Astrocyte (in vitro differentiated cells and primary cell): ENCODE measurements around the gene ZRANB1. TPM values are rescaled to one million over a fixed set of nuclear protein-coding genes. Genes with fewer than 3 reads are reported as not detected.

Experiments used
- DNase-seq: peaks from one replicate; pipeline ENCODE4 v3.0.0-alpha.2; 2010; ENCODE audit warnings: low read depth
- FAIRE-seq: peaks from 2 replicates; lab custom pipeline; 2011; peaks lifted over from hg19 to GRCh38; lab: Jason Lieb, UNC
- H2AFZ ChIP-seq: 2 replicates; pipeline ENCODE4 v1.6.0; 2012; ENCODE audit warnings: low read depth, low read length, inconsistent platforms
- H3K27ac ChIP-seq: 2 replicates; pipeline ENCODE4 v1.5.1; 2011; ENCODE audit warnings: low read depth, low read length, inconsistent platforms
- H3K27me3 ChIP-seq: 2 replicates; pipeline ENCODE4 v1.6.0; 2011; ENCODE audit warnings: low read length, inconsistent platforms; ENCODE audit not compliant: insufficient read depth
- H3K36me3 ChIP-seq: 2 replicates; pipeline ENCODE4 v1.5.1; 2011; ENCODE audit warnings: low read length, inconsistent platforms; ENCODE audit not compliant: insufficient read depth
- H3K4me1 ChIP-seq: 2 replicates; pipeline ENCODE4 v1.5.1; 2011; ENCODE audit warnings: low read length, inconsistent platforms; ENCODE audit not compliant: insufficient read depth
- H3K4me2 ChIP-seq: 2 replicates; pipeline ENCODE4 v1.6.0; 2012; ENCODE audit warnings: low read length, inconsistent platforms
- H3K4me3 ChIP-seq: 2 replicates; pipeline ENCODE4 v1.5.1; 2011; ENCODE audit warnings: low read depth, mild to moderate bottlenecking, low read length, inconsistent platforms; ENCODE audit not compliant: insufficient read depth
- H3K79me2 ChIP-seq: 2 replicates; pipeline ENCODE4 v1.6.0; 2012; ENCODE audit warnings: mild to moderate bottlenecking, low read length, inconsistent platforms; ENCODE audit not compliant: insufficient read depth
- H3K9ac ChIP-seq: 2 replicates; pipeline ENCODE4 v1.6.0; 2012; ENCODE audit warnings: mild to moderate bottlenecking, low read length, inconsistent platforms
- H3K9me3 ChIP-seq: 2 replicates; pipeline ENCODE4 v1.5.1; 2012; ENCODE audit warnings: low read depth, mild to moderate bottlenecking, low read length, inconsistent platforms; ENCODE audit not compliant: insufficient read depth
- H4K20me1 ChIP-seq: 2 replicates; pipeline ENCODE4 v1.6.0; 2012; ENCODE audit warnings: low read length, inconsistent platforms; ENCODE audit not compliant: insufficient read depth
- H3K27ac Mint-ChIP-seq: one replicate; pipeline ENCODE4 v1.8.0; 2021; ENCODE audit warnings: mild to moderate bottlenecking, mixed read lengths; ENCODE audit not compliant: unreplicated experiment
- H3K27me3 Mint-ChIP-seq: one replicate; pipeline ENCODE4 v1.8.0; 2021; ENCODE audit warnings: low read depth, mixed read lengths; ENCODE audit not compliant: unreplicated experiment
- H3K36me3 Mint-ChIP-seq: one replicate; pipeline ENCODE4 v1.8.0; 2021; ENCODE audit warnings: low read depth, mixed read lengths; ENCODE audit not compliant: unreplicated experiment
- H3K4me1 Mint-ChIP-seq: one replicate; pipeline ENCODE4 v1.8.0; 2021; ENCODE audit warnings: low read depth, mixed read lengths; ENCODE audit not compliant: unreplicated experiment
- H3K4me3 Mint-ChIP-seq: one replicate; pipeline ENCODE4 v1.8.0; 2021; ENCODE audit warnings: mild to moderate bottlenecking, moderate library complexity, mixed read lengths; ENCODE audit not compliant: unreplicated experiment
- H3K9me3 Mint-ChIP-seq: one replicate; pipeline ENCODE4 v1.8.0; 2021; ENCODE audit warnings: mild to moderate bottlenecking, mixed read lengths; ENCODE audit not compliant: unreplicated experiment
- CTCF ChIP-seq: IDR thresholded peaks from 2 replicates; pipeline ENCODE4 v1.5.1; 2011; ENCODE audit warnings: low read depth, mild to moderate bottlenecking, inconsistent platforms, low read length, moderate library complexity; ENCODE audit not compliant: insufficient read depth
- EZH2 ChIP-seq: IDR thresholded peaks from 2 replicates; pipeline ENCODE4 v1.6.1; 2012; ENCODE audit warnings: mild to moderate bottlenecking, low read length, inconsistent platforms; ENCODE audit not compliant: insufficient read depth
- total RNA-seq: library from RNA; stranded (reverse); gene quantifications from 2 replicates; pipeline ENCODE4 v1.2.1, GENCODE V29; 2021

Gene ZRANB1
- total RNA-seq, 1 donor from 2014 or later, result 24.9 TPM

- Mint-ChIP-seq H3K4me1 (peaks cover 30% of the 10 kb centered on the region), H3K9me3 (no peaks in the 10 kb centered on the region)
- no peak for FAIRE-seq
Measured at GRCh38 chr10:125007436-125007835, 65.5 kb downstream of the ZRANB1 start.

GRCh38 chr10:125008689-125009638, 67.0 kb downstream of the ZRANB1 start:
- FAIRE-seq (no peak), DNase-seq (no peak)
- Mint-ChIP-seq H3K9me3 (no peaks in the 10 kb centered on the region), H3K4me1 (peaks cover 30% of the 10 kb centered on the region), H3K27me3 (no peaks in the 10 kb centered on the region), H3K36me3 (peaks cover 11% of the 10 kb centered on the region), H3K27ac (peak overlapping the region; percentile 47), H3K4me3 (no peak overlapping the region)
- TF ChIP-seq EZH2 (no peak), CTCF (no peak)
- Histone ChIP-seq H3K4me3 (no peak overlapping the region), H3K9me3 (no peaks in the 10 kb centered on the region), H2AFZ (no peak overlapping the region), H3K4me1 (peaks cover 2% of the 10 kb centered on the region), H3K9ac (no peak overlapping the region), H3K79me2 (peaks cover 85% of the 10 kb centered on the region), H3K4me2 (no peak overlapping the region), H3K27me3 (no peaks in the 10 kb centered on the region), H3K27ac (no peak overlapping the region), H4K20me1 (peaks cover 94% of the 10 kb centered on the region), H3K36me3 (no peaks in the 10 kb centered on the region)

More at GRCh38 chr10:125007436-125007835, 65.5 kb downstream of the ZRANB1 start:
- no peak for TF ChIP-seq CTCF
- no peak for TF ChIP-seq EZH2
- Mint-ChIP-seq H3K27me3 (no peaks in the 10 kb centered on the region), H3K27ac (no peak overlapping the region), H3K36me3 (peaks cover 9% of the 10 kb centered on the region), H3K4me3 (no peak overlapping the region)
- H3K4me3 ChIP-seq, result no peak overlapping the region
- no peak overlapping the region for H3K27ac ChIP-seq
- H3K36me3 ChIP-seq, result no peaks in the 10 kb centered on the region
- no peak overlapping the region for H3K4me2 ChIP-seq
- no peaks in the 10 kb centered on the region for H3K9me3 ChIP-seq
- peaks cover 2% of the 10 kb centered on the region for H3K4me1 ChIP-seq
- peaks cover 81% of the 10 kb centered on the region for H3K79me2 ChIP-seq
- peaks cover 94% of the 10 kb centered on the region for H4K20me1 ChIP-seq
- DNase-seq, result no peak
- no peak overlapping the region for H2AFZ ChIP-seq
- no peaks in the 10 kb centered on the region for H3K27me3 ChIP-seq
- no peak overlapping the region for H3K9ac ChIP-seq
